ENCODE results near the gene CARTPT.

DNA sequence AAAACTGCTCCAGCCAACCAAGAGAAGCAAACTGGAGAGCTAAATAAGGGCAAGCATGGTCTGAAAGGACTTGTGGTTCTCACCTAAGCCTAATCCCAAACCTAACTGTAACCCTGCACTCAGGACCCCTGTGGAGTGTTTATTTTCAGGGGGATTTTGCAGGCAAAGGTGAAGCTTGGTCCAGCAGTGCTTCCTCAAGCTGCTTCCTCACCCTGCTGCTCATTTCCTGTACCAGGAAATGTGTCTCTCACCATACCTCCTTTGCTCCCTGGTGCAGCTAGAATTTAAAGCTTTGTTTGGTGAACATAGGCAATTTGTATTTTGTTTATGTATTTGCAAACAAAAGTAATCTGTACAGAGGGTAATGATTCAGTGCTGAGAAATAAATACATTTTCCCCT is 50.2 kb downstream of the CARTPT start:
- TF ChIP-seq, protein P1, sequence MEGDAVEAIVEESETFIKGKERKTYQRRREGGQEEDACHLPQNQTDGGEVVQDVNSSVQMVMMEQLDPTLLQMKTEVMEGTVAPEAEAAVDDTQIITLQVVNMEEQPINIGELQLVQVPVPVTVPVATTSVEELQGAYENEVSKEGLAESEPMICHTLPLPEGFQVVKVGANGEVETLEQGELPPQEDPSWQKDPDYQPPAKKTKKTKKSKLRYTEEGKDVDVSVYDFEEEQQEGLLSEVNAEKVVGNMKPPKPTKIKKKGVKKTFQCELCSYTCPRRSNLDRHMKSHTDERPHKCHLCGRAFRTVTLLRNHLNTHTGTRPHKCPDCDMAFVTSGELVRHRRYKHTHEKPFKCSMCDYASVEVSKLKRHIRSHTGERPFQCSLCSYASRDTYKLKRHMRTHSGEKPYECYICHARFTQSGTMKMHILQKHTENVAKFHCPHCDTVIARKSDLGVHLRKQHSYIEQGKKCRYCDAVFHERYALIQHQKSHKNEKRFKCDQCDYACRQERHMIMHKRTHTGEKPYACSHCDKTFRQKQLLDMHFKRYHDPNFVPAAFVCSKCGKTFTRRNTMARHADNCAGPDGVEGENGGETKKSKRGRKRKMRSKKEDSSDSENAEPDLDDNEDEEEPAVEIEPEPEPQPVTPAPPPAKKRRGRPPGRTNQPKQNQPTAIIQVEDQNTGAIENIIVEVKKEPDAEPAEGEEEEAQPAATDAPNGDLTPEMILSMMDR (IDR thresholded peaks at IDR 0.05), result no peak
- no peak for TF ChIP-seq POLR2A (IDR thresholded peaks at IDR 0.05)
- TF ChIP-seq POLR2AphosphoS5 (IDR thresholded peaks at IDR 0.05; ENCODE audit: insufficient read depth in 1 of 2, low read depth in 1 of 2), result no peak
